GM12891 (cell line): Measurements from ENCODE around the gene ZNF341. TPM values are rescaled to one million over a fixed set of nuclear protein-coding genes. Genes with fewer than 3 reads are reported as not detected.
A peak's percentile ranks its signal among the peaks of the same experiment; 100 is the strongest.

ENCODE experiments used
- DNase-seq: peaks from one replicate; pipeline ENCODE4 v3.0.0; 2011; ENCODE audit warnings: low spot score; ENCODE audit not compliant: insufficient read length
- FAIRE-seq: peaks from 2 replicates; lab custom pipeline; 2011; peaks lifted over from hg19 to GRCh38; lab: Jason Lieb, UNC
- PAX5 ChIP-seq: IDR thresholded peaks from 2 replicates; pipeline ENCODE4 v1.6.1; 2011; ENCODE audit warnings: low read length, moderate library complexity, mild to moderate bottlenecking; ENCODE audit not compliant: insufficient read depth, severe bottlenecking
- POLR2A ChIP-seq: IDR thresholded peaks from 2 replicates; pipeline ENCODE4 v1.6.1; 2011; ENCODE audit warnings: low read depth, low read length, control low read depth
- POLR2AphosphoS5 ChIP-seq: IDR thresholded peaks from 2 replicates; pipeline ENCODE4 v1.6.1; 2011; ENCODE audit warnings: low read depth, low read length, control low read depth
- POU2F2 ChIP-seq: IDR thresholded peaks from 2 replicates; pipeline ENCODE4 v1.6.1; 2011; ENCODE audit warnings: low read depth, mild to moderate bottlenecking, control low read depth, low read length, moderate library complexity
- SPI1 ChIP-seq: IDR thresholded peaks from 2 replicates; pipeline ENCODE4 v1.6.1; 2011; ENCODE audit warnings: low read depth, low read length, control low read depth
- TAF1 ChIP-seq: IDR thresholded peaks from 2 replicates; pipeline ENCODE4 v1.6.1; 2011; ENCODE audit warnings: low read depth, low read length, control low read depth
- polyA plus RNA-seq: library from polyadenylated mRNA; unstranded; fragments of >200 nt; gene quantifications from one replicate; pipeline ENCODE4 v1.2.1, GENCODE V29; 2012; ENCODE audit warnings: low read depth, missing spikeins, inconsistent platforms; ENCODE audit not compliant: missing spikeins

ZNF341 gene
- 2.3 TPM for polyA plus RNA-seq

DNA sequence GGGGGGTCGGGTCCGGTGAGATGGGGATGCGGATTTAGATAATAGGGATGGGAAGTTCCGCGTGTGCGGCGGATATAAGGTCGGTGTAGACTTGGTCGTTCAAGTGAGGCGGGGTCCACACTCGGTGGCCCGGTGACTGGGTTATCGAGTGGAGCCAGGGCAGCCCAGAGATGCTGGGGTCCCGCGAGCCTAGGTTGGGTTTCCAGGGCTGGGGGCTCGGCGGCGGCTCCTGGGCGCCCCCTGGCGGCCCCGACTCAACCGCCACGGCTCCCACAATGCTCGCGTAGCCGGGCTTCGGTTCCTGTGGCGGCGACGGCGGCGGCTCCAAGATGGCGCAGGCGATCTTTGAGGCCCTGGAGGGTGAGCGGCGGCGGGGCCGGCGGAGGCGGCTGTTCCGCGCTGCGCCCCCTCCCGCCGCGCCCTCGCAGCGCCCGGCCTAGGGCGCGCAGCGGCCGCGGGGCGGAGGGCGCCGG lies at the start of gene ZNF341:
ZNF341 (plus strand) TSS at position 304 of the 473 bp plus-strand sequence; CDS start at position 330, 26 bp downstream.
- TF ChIP-seq POLR2A (no peak), TAF1 (no peak), PAX5 (peak; percentile 38)
- no peak for FAIRE-seq
- DNase-seq: peak; percentile 74

DNA sequence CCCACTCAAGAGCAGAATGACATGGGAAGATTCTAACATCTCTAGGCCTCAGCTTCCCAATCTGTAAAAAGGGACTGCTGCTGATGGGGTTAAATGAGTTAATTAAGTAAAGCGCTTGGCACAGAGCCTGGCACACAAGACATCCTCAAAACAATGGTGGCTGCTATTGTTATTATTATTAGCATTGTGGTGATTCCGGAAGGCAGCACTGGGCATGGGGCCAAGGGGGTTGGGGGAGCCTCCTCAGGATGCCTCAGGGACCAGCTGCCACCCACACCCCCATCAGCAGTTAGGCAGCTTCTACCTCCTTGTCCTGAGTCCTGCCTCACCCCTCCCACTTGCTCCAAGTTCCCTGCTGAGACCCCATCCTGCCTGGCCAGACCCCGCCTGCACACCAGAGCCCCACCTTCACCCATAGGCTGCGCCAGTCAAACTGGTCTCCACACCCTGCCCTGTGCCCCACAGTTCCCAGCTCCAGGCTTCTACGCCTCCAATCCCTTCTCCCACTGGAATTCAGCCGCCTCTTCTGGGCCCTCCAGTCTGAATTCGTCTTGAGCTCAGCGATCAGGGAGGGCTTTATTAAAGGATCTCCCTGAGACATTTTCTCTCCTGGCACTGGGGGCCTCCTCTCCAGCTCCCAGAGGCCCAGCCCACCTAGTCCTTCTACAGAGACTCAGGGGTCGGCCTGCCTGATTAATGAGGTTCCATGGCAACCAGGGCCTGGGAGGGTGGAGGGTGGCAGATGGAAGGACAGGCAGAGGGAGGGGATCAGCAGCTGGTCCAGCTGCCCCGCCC lies 47.1 kb upstream of the ZNF341 start:
- FAIRE-seq (peak; percentile 23), DNase-seq (no peak)
- no peak for TF ChIP-seq SPI1
- no peak for TF ChIP-seq POU2F2
- no peak for TF ChIP-seq POLR2AphosphoS5
- TF ChIP-seq PAX5: no peak
- TF ChIP-seq POLR2A: no peak
- no peak for TF ChIP-seq TAF1

DNA sequence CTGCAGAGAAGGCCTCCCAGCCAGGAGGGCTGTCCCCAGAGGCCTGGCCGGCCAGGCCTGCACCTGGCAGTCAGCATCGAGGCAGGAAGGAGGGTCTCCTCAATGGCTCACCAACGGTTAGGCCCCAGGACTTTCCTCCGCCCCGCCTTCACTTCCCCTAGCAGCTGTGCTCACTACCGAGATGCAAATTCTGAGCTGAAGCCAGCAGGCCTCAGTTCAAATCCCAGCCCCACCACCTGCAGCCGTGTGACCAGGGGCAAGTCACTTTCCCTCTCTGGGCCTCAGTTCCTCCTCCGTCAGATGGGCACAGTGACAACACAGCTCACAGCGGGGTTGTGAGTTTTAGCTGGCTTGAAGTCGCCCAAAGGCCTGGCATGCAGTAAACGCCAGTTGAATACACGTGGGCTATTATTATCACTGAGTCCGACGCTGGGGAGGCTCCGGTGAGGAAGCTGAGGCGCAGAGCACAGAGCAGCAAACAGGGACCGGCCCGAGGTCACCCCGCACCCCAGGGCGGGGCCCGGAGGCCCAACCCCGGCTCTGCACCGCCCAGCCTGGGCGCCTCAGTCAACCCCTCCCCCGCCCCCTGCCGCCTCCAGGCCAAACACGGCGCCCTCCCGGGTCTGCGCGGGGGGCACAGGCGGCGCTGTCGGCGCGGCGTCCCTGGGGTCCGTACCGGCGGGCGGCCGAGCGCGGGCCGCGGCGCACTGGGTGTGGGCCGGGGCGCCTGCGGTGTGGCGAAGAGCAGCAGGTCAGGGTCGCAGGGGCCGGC lies 46.3 kb upstream of the ZNF341 start:
- peak; percentile 71 for DNase-seq
- peak; percentile 86 for FAIRE-seq
- TF ChIP-seq POLR2A (no peak), POLR2AphosphoS5 (peak; percentile 61; the same call in 1 of the 2 replicates), POU2F2 (peak; percentile 78; the same call in 1 of the 2 replicates), SPI1 (peak; percentile 60)

DNA sequence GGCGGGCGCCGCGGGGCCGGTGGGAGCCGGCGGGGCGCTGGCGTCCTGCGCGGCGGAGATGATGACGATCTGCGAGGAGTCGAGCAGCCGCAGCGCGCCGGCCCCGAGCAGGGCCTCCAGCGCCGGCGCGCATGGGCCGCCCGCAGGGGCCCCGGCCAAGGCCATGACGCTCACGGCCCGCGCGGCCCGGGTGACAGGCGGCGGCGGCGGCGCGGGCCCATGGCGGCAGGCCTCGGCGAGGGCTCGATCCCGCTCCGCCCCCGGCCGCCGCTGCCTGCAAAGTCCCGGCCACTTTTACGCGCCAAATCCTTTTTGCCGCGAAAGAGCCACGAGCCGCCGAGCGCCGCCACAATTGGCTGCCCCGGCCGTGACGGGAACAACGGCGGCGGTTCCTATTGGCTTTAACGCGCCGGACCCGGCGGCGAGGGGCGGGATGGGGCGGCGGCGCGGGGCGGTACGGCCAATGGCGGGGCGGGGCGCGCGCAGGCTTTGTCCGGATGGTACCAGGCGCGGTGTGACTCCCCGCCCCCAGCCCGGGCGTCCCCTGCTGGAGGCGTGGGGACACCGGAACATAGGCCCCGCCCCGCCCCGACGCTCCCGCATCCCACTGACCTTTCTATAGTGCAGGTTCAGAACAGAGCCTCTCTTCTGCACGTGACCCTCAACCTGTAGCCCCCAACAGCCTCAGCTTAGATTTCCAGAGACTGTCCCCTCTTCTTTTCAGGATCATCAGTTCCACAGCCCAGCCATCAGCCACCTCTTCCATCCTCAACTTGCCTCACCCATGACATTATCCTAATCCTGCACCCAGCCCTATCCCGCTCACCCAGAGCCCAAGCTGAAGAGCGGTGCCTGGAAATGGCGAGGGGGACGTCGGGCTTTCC lies 45.5 kb upstream of the ZNF341 start, which contains the start of gene E2F1:
E2F1 (minus strand) TSS at position 286 of the 884 bp plus-strand sequence; CDS start at position 165, 121 bp downstream.
- DNase-seq (peak; percentile 97), FAIRE-seq (peak; percentile 78)
- TF ChIP-seq POLR2AphosphoS5 (no peak), TAF1 (no peak), SPI1 (no peak), PAX5 (no peak), POLR2A (no peak), POU2F2 (no peak)

DNA sequence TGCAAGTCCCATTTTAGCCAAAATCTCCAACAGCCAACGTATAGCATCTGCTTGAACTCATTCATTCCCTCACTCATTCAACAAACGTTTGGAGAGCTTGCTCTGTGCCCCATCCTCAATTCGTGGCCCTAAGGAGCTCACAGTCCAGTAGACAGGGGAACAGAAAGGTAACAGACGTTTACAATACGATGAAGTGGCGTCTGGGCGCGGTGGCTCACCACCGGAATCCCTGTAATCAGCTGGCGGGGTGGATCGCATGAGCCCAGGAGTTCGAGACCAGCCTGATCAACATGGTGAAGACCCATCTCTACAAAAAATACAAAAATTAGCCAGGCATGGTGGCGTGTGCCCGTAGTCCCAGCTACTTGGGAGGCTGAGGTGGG lies 44.8 kb upstream of the ZNF341 start:
- no peak for TF ChIP-seq POLR2A
- TF ChIP-seq PAX5: no peak
- TF ChIP-seq POU2F2: no peak
- no peak for TF ChIP-seq POLR2AphosphoS5
- no peak for TF ChIP-seq SPI1
- no peak for TF ChIP-seq TAF1
- no peak for FAIRE-seq
- no peak for DNase-seq

DNA sequence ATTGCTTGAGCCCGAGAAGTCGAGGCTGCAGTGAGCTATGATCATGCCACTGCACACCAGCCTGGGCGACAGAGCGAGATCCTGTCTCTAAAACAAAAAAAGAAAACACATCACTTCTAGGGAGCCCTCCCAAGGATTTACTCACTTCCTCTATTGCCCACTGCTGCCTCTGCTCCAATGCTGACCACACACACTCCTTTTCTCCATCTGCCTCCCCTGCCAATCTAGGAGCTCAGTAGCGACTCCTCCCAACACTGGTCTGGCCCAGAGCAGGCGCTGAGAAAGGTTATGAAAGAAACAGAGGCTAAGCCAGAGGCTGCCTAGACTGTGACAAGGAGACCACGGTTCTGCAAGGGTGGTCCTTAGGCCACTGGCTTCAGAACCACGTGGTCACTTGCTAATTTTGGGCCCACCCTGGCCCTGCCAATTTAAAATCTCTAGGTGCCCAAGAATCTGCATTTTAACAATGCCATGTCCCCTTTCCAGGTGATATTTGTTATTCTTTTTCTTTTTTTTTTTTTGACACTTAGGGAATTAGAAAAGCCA lies 44.4 kb upstream of the ZNF341 start:
- no peak for DNase-seq
- peak; percentile 66 for TF ChIP-seq SPI1
- no peak for TF ChIP-seq PAX5
- no peak for FAIRE-seq

DNA sequence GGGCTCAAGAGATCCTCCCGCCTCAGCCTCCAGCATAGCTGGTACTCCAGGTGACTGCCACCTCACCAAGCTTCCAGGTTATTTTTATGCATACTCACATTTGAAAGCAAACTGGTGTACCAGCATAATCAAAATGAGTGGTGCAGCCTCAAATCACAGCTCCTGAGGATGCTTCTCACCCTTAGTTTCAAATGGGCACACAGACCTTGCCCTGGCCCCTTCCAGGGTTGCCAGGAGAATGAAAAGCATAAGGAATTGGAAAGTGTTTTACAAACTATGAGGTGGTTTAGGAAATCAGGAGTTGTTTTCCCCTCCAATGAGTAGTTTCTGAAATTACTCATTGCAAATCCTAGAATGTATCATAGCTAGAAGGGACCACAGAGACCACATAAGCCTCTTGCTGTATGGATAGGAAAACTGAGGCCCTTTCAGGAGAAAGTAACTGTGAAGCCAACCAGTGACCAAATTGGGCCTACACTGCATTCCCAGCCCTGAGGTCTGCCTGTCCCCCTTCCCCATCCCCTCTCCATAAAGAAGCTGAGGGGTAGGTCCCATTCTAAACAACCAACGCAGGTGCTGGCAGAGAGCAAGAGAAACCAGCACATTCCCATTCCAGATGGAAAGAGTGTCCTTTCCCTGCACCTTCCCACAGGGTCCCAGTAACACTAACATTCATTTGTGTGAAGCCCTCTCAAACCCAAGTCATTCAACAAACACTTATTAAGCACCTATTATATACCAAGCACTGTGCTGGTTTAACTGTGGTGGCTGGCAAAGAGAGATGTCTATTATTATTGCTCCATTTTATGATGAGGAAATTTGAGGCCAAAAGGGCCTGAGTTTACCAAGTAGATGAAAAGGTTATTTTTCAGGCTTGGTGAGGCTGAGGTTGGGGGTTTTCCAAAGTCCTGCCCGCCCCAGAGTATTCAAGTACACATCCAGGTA lies 43.5 kb upstream of the ZNF341 start:
- FAIRE-seq: no peak
- DNase-seq: no peak
- TF ChIP-seq POLR2AphosphoS5: no peak
- TF ChIP-seq POU2F2: no peak

DNA sequence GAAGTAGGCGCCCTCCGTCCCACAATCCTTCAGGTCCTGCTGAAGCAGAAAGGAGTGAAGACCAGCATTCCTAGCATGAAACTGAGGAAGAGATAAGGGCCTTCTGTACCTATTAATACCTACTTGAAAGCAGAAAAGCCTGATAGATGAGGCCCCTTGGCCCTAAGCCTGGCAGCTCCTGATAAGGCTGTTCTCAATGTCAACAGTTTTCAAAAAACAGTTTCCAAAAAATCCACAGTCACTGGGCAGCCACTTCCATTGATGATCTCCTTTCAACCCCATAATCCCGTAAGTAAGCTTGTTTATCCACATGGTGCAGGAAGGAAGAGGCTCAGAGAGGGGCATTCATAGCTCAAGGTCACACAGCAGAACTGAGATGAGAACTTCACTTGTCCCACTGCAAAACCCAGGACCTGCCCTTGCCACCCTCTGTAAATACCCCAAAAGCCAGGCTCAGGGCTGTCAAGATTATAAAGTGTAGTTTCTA lies 42.8 kb upstream of the ZNF341 start:
- TF ChIP-seq POLR2A (no peak), POU2F2 (no peak), SPI1 (no peak), PAX5 (no peak), POLR2AphosphoS5 (no peak), TAF1 (no peak)
- FAIRE-seq (no peak), DNase-seq (no peak)
